GM18907 (cell line): ENCODE results near the gene ABHD12.
"Not testable (repeated sequence)": the region's sequence is repeated elsewhere in the genome, so short reads cannot be mapped to it uniquely, and the experiment has no call there.

Source experiments
- ATAC-seq: cut with Tn5 transposase; IDR thresholded peaks from one replicate; pipeline ENCODE4 v1.9.1; 2021; ENCODE audit warnings: mild to moderate bottlenecking, moderate library complexity; ENCODE audit not compliant: unreplicated experiment

The ABHD12 gene

DNA sequence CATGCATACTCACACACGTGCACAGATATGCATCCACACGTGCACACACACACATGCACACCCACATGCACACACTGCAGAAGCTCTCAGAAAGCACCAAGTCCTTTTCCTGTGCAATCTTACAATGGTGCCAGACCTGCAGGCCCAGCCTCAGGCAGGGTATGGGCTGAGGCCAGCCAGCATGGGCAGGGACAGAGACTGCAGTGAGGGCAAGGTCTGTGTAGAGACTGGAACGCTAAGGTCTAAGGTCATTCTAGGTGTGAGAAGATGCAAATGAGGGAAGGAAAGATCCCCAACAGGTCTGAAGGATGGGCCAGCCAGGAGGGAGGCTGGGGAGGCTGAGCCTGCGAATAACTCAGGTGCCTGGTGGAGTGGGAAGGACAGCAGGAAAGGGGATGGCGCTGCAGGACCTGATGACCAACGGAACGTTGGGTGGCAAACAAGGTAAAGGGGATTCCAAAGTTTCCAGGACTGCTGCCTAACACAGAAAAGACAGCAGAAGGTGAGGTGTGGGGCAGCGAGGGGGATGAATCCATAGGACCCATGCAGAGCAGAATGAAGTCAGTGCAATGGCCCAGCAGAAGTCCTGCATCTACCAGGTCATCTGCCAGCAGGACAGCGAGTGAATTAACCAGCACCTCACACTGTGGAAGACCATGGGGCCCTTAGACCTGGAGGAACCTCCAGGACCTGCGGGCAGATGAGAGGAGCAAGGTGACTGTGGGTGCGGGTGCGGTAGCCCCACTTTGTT lies 67.0 kb downstream of the ABHD12 start:
- no peak for ATAC-seq

DNA sequence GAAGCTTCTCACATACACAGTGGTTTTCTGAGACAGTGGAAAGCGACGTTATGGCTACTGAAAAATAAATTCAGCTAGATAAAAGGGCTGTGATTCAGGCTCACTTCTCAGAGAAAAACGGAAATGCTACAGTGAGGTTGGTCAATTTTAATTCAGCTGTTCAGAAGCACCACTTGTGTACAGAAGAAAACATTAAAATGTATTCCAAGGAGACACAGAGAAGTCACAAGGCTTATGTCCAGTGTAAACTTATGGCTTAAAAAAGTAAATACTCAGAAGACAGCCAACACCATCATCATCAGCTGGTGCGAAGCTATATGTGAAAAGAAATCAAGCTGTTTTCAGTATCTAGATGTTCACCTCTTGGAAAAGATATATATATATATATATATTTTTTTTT lies 68.6 kb downstream of the ABHD12 start:
- no peak for ATAC-seq

DNA sequence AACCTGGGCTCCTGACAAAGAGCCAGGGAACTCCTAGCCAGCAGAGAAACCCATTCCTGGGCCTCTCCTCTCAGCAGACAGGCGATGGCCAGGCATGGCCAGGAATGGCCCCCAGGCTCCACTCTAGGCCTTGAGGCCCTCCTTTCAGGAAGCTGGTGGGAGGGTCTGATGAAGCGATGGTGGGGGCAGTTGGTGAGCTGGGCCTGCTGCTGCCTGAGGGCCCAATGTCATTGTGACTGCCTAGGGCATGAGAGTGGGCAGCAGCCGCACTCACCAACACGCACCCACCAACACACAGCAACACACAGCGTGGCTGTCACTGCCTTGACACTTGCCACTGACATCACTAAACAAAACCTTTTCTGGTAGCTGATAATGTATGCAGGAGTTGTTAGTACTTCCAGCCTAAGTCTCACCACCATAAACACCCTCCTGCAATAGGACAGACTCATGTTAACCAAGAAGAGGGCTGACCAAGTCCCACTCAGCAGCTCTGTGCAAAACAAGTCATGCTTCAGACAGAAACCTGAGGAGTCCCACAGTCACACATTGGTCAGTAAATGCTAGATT lies 69.3 kb downstream of the ABHD12 start:
- no peak for ATAC-seq

DNA sequence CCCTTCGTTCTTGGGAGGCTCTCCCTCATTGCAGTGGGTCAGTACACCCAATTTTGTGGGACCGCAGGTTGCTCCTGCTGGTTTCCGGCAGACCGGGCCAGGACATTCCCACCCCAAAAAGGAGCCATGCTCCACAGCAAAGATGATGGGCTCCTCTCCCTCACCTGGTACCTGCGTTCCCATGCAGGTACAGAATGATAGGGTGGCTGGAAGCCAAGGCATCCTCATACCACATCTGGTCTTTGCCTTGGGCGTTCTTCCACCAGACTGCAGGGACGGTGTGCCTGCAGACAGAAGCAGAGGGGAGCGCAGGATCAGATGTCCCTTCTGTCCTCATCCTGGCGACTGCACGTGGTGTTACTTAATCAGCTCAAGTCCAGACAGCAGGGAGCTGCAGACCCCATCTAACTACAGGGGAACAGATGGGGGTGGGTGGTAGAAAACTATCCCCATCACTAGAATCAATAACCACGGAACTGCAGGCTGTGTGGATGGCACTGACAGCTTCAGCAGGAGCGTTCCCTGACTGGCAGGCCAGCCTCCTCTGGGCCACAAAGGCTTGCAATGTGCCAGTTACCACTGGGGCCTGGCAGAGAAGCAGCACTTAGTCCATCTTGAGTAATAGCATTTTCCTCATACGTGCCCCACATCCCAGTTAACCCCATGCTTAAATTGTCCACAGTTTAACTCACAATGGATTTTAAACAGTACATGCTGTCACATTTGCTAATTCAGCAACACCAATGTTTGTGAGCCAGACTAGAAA lies 70.4 kb downstream of the ABHD12 start:
- no peak for ATAC-seq

DNA sequence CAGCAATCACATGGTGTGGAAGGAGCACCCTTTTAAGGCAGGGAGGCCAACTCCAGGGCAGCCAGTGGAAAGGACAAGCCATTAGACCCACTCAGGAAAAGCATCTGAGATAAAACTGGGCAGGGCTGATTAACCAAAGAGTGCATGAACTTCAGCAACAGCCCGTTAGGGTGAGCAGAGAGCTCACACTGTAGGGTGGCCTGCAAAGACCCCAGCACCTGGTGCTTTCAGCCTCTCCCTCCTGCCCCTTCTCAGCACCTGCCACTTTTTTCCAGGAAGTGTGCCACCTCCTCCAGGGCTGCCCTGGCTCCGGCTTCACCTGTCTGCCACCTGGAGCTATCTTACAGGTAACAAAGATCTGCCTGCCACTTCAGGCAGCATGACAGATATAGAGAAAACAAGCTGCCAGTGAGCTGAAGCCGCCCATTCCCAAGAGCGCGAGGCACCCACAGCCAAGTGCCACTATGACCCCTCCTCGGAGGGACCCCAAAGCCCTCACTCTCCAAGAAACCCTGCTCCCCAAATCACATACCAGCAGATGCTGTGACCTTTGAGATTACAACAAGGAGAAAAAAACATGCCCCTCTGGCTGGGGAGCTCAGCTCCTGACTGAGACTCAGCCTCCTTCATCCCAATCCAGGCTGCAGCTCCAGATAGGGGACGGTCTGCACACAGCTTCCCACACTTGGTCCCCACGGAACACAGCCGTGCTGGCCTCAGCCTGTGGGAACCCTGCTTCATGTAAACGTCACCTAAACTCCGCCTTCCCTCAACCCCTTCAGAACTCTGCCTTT lies 71.2 kb downstream of the ABHD12 start:
- ATAC-seq = peak; percentile 10

DNA sequence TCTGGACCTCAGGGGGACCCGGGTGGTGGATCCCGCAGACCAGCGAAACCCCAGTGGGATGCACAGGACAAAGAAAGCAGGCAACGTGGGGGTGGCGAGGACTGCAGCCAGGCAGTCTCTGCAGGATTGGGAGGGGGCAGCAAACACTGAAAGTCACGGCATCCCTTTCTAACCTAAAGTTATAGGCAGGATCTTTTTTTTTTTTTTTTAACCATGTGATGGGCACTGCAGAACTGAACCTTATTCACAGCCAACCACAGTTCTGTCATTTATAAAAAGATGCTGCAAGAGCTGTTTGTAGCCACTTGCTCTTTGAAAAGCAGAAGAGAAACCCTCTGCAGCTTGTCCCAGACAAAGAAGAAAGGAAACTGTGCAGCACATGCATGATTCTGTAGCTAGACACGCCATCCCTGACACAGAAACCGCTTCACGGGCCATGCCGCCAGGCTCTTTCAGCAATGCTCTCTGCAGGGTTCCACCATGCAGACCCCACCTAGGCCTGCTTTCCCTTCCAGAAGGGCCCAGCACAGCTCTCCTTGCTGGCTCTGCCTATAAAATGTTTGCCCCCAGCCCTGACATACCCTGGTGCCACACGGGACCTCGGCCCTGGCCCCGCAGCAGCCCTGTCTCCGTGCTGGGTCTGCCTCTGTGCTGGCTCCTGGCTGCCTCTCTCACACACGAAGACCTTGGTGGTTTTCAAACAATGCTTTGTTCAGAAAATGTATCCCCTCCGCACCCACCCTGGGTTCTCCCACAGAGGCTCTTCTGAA lies 72.0 kb downstream of the ABHD12 start:
- ATAC-seq = peak; percentile 89

DNA sequence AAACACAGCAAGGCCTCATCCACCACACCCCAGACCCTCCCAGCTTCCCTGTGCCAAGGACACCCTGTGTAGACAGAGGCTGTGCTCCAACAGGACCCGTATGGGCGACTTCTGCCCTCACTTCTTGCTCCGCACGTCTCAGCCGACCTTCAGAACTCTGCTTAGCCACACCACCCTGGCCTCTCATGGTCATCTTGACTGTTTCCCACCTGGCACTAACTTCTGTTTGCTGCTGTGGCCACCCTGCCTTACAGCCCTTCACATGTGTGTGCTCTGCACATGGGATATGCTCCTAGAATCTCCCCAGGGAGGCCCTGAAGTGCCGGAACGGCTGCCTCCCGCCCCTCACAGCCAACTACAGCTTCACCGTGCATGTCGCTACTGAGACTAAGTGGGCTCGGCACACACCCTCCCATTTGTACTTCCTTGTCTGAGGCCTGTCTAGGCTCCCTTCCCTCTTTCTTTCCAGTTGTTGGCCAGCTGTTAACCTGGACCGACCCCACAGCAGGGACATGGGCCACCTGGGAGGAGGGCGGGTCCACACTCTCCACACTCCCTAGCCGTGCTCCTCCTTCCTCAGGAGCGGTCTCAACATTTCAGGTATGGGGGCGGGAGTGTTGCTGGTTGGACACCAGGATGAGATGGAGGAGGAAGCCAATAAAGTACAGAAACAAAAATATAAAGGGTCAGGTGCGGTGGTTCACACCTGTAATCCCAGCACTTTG lies 73.1 kb downstream of the ABHD12 start:
- no peak for ATAC-seq

DNA sequence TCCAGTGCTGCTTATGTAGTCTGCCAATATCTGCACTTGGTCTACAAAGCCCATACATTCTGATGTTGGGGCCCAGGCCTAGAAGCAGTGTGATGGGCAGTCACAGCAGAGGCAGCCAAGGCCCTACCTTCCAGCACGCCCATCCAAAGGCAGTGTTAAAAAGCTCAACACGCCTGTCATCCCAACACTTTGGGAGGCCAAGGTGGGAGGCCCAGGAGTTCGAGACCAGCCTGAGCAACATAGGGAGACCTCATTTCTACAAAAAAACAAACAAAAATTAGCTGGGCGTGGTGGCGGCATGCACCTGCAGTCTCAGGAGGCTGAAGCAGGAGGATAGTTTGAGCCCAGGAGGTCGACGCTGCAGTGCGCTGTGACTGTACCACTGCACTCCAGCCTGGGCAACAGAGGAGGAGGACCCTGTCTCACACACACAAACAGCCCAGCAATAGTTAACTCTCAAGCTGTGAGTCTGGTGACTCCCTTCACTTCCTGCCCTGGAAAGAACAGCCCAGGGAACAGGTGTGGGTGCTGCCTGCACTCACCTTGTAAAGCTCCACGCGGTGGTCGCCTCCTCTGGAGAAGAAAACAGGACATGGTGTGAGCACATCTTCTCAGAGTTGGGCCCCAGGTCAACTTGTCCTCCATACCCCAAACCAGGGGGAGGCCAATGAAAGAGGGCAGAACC lies 74.0 kb downstream of the ABHD12 start:
- ATAC-seq = no peak

DNA sequence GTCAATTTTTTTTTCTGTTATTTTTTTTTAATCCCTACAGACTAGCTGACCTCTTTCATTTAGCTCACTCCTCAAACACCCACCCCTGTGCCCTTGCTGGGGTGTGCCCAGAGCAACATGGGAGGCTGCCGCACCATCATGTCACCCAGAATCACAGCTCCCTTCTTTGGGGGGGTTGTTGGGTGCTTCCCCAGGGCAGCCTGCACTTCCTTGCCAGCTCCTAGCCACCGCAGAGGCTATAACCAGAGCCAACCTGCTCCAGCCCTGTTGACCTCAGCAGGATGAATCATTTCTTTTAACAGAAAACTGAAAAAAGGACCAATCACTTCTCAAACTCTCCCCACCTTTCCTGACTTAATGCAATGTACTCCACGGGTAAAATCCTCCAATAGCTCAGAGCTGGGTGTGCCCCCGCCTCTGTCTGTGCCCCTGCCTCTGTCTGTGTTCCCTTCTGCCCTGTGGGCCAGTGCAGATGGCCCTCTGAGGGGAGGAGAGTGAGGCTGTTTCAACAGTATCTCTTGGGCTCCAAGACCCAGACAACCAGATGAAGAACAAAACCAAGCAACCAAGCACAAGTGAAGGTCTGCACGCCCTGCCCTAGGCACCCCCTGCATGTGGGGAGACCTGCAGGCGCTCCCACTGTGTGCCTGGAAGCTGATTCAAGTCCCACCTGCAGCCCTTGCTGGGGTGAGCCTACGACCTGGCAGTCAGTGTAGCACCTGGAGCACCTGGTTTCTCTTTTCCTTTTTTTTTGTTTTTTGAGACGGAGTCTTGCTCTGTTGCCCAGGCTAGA lies 75.0 kb downstream of the ABHD12 start:
- ATAC-seq = no peak

DNA sequence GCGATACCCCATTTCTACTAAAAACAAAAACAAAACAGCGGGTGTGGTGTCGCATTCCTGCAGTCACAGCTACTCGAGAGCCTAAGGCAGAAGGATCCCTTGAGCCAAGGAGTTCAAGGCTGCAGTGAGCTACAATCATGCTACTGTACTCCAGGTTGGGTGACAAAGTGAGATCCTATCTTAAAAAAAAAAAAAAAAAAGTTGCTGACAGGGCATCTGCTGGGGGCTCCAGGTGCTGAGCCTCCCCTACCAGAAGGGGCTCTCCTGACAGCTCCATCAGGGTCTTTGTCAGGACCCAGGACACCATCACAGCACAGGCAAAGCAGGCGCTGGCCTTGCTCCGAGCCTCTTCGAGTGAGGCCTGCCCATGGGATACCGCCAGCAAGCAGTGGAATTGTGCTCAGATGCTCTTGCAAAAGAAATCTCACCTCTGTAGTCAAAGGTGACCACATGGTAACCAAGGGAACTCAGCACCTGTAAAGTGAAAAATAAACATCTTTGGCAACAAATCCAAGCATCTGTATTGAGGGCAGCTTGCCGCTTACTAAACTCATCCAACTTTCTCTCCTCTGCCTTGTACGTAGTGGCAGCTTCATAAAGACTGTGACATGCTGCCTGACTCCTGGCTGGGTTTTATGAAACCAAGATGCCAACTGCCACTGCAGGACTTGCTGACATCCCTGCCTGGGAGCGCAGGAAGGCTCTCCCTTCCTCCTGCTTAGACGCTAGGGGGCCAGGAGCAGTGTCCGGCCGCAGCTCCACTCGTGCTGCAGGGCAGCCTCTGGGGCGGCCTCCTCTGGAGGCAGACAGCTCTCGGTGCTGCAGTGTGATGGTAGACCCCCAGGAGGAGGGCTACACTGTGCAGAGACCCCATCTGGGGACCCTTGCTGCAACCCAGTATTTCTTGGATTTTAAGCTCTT lies 75.9 kb downstream of the ABHD12 start:
- ATAC-seq = no peak

DNA sequence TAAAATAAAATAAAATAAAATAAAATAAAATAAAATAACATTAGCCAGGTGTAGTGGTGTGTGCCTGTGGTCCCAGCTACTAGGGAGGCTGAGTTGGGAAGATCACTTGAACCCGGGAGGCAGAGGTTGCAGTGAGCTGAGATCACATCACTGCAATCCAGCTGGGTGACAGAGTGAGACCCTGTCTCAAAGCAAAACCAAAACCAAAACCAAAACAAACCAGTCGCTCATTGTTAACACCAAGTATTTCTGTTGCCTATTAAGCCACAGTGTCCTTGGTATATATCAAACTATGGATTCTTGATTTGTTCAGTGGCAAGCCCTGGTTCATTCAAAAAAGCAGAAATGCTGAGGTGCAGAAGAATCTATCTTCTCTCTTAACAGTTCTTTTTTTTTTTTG lies 77.0 kb downstream of the ABHD12 start:
- no peak for ATAC-seq

DNA sequence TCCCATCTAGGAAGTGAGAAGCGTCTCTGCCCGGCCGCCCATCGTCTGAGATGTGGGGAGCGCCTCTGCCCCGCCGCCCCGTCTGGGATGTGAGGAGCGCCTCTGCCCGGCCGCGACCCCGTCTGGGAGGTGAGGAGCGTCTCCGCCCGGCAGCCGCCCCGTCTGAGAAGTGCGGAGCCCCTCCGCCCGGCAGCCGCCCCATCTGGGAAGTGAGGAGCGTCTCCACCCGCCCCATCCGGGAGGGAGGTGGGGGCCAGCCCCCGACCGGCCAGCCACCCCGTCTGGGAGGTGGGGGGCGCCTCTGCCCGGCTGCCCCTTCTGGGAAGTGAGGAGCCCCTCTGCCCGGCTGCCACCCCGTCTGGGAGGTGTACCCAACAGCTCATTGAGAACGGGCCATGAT lies 77.9 kb downstream of the ABHD12 start:
- ATAC-seq = not testable (repeated sequence)

DNA sequence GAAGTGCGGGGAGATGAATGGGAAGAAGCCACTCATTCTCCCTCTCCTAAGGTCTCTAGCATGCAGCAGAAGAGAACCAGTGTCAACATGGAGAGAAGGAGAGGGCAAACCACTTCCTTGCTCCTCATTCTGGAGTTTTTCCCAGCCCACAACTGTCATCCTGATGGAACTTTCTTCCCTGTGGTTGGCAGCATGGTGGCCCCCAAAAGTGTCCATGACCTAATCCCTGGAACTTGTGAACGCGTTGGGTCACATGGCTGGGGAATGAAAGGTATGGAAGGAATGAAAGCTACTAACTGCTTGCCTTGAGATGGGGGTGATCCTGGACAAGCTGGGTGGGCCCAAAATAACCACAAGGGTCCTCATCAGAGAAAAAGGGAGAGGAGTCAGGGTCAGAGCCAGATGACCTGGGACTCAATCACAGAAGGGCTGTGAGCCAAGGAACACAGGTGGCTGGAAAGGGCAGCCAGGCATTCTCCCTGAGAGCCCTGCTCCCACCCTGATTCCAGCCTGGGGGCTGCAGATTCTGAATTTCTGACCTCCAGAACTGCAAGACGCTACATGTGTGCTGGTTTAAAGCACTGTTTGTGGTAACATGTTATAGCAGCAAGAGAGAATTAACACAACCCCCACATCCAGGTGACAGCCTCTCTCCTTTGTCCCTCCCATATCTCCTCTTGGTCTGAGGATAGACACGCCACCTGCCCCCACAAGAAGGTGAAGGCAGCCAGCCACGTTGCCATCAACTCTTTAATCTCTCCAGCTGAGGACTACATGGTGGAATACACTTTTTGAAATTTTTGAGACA lies 79.5 kb downstream of the ABHD12 start:
- no peak for ATAC-seq

DNA sequence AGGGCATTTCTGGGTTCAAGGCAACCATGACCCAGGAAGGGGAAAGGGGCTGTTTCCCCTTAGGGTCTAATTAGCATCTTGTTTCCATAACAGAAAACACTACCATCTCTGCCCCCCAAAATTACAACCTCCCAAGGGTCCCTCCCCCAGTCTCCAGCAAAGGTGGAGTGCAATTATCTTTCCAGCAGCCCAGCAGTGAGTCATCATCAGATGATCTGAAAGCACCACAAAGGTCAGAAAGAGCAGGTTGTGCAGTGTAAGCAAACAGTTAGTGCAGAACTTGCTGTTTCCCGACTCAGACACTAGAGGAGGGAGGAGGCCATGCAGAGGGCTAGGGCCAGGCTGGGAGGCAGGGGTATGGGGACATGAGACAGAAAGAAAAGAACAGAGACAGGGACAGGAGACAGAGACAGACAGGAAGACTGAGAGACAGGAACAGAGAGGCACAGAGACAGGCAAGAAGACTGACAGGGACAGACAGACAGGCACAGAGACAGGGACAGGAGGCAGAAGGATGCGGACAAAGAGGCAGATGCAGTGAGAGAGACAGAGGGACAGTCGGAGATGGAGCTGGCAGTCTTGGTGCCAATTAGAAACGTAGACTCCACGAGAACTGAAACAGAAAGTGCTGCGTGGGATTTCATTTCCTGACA lies 80.2 kb downstream of the ABHD12 start:
- peak; percentile 90 for ATAC-seq

DNA sequence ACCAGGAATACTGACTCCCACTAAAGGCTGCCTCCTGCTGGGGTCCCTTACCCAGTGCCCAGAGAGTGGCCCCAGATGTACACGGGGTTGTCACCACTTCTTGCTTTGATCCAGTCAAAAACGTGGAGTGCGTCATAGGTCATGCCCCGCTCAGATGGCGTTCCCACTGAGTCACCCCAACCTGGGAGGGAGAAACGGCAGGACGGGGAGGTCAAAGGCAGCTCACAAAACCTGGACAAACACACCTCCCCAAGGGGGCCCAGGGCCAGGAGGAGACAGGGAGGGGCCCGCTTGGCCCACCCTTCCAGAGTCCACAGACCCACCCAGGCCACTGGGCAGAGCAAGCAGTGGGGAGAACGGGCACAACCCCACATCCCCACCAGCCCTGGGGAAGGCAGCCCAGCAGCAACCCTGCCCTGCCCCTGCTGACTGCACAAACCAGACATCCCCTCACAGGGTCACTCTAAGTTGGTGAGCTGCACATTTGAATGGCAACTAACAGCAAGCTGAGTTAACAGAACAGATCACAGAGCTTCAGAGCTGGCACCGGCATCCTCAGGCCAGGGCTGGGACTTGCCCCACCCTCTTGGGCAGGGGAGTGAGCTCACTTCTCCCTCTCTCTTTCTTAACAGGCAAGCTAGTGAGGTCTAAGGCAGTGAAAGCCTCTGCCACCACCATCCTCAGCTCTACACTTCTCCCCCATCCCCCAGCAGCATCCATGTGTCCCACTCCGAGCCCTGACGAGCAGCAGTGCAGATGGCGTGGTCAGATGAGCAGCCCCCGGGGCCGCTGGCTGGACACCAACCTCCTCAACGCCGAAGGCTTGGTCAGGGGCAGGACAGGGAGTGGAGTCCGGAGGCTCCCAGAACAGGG lies 81.0 kb downstream of the ABHD12 start:
- peak; percentile 30 for ATAC-seq
